ENCODE measurements around the gene CALHM2.
"Not testable (repeated sequence)": the region's sequence is repeated elsewhere in the genome, so short reads cannot be mapped to it uniquely, and the experiment has no call there.

Gene CALHM2

DNA sequence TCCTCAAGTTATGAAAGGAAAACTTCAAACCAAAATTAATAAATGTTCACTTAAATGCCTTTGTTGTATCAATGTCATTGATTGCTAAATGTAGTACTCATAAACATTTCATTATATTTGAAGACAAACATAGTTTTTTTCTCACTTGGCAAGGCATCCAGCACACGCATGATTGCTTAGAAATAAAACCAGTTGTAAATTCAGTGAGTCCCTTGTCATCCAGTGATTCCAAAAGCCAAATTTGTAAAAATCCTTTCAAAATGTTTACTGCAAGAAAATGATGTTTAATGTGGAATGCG lies 35.2 kb upstream of the CALHM2 start:
- no peaks in the 10 kb centered on the region for H3K9me3 ChIP-seq
- H3K4me3 ChIP-seq, result no peak overlapping the region
- in situ Hi-C loops (cut with MboI; ENCODE audit: low sequenced_read_pairs), result no loop called here
- H3K27me3 ChIP-seq (ENCODE audit: low read depth), result peaks cover 8% of the 10 kb centered on the region
- H3K4me1 ChIP-seq, result no peaks in the 10 kb centered on the region; the same call in none of the 2 replicates
- no peaks in the 10 kb centered on the region for H3K36me3 ChIP-seq (replicated peaks)
- no peak for DNase-seq (ENCODE audit: low spot score in 2 of 2)

DNA sequence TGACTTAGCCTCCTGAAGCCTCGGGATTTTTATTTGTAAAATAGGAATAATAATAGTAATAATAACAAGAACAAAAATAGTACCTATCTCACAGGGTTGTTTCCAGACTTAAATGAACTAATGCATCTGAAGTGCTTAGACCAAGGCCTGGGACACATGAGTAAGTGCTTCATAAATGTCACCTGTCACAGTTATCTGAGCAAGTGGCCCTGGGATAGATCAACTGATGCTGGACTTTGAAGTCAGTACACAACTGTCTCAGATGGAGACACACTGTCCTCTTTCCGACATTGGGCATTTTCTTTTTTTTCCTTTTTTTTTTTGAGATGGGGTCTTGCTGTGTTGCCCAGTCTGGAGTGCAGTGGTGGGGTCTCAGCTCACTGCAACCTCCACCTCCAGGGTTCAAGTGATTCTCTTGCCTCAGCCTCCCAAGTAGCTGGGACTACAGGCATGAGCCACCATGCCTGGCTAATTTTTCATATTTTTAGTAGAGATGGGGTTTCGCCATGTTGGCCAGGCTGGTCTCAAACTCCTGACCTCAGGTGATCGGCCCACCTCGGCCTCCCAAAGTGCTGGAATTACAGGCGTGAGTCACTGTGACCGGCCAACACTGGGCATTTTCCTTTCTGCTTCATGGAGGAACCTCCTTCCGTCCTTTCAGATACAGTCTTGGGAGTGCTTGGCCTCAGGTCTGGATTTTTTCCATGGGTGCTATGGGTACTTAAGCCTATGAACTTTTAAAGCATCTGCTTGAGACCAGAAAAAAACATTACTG lies 34.7 kb upstream of the CALHM2 start:
- H3K36me3 ChIP-seq (replicated peaks); in situ Hi-C loops (cut with MboI; ENCODE audit: low sequenced_read_pairs); H3K9me3 ChIP-seq; H3K4me3 ChIP-seq; H3K27me3 ChIP-seq (ENCODE audit: low read depth); DNase-seq (ENCODE audit: low spot score in 2 of 2); H3K4me1 ChIP-seq: not testable (repeated sequence)

DNA sequence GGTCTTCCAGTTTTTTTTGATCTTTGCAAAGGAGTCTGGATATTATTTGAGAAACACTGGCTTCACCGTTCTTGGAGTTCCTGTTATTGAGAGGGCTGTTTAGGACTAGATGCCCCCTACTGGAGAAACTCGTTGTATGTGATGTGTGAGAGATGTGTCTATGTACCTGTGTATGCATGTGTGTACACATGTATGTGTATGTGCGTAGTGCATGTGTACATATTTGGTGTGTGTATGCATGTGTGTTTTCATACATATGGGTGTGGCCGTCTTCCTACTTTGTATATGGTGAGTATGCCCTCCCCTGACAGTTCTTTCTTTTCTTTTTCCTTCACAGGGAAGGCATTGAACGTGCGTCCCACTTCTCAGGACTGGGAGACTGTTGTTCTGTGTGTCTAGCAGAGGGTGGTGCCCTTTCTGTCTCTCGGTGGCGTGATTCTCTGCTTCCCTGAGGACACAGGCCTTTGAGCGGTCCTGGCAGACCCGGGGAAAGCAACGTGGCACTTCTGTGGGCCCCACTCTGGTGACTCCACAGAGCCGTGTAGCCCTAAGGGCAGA lies 29.9 kb upstream of the CALHM2 start:
- in situ Hi-C loops (cut with MboI; ENCODE audit: low sequenced_read_pairs), result no loop called here
- H3K36me3 ChIP-seq (replicated peaks), result no peaks in the 10 kb centered on the region
- no peaks in the 10 kb centered on the region; the same call in none of the 2 replicates for H3K4me1 ChIP-seq
- no peaks in the 10 kb centered on the region for H3K9me3 ChIP-seq
- peaks cover 6% of the 10 kb centered on the region; the same call in 1 of the 2 replicates for H3K27me3 ChIP-seq (ENCODE audit: low read depth)
- peak; percentile 55 to 60 for DNase-seq (ENCODE audit: low spot score in 2 of 2)
- H3K4me3 ChIP-seq, result no peak overlapping the region

DNA sequence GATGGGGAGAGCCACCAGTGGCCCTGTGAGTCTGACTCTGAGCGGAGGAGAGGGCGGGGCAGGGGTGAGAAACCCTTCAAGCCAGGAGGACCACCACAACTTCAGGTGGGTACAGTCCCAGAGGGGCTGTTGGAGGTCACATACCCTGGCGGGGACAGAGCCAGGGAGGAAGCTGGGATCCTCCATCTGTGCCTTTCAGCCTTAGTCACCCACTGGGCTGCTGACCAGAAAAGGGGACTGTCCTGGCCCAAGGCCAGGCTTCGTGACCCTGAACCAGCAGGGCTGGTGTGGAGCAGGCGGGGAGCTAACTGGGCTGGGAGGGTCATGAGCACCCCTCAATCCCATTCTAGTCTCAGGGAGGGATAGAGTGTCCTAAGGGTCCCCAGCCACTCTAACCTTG lies 28.4 kb upstream of the CALHM2 start:
- in situ Hi-C loops (cut with MboI; ENCODE audit: low sequenced_read_pairs), result no loop called here
- H3K4me3 ChIP-seq, result no peak overlapping the region
- H3K9me3 ChIP-seq, result no peaks in the 10 kb centered on the region
- H3K36me3 ChIP-seq (replicated peaks), result no peaks in the 10 kb centered on the region
- no peaks in the 10 kb centered on the region; the same call in 1 of the 2 replicates for H3K4me1 ChIP-seq
- no peaks in the 10 kb centered on the region for H3K27me3 ChIP-seq (ENCODE audit: low read depth)
- DNase-seq (ENCODE audit: low spot score in 2 of 2), result no peak

DNA sequence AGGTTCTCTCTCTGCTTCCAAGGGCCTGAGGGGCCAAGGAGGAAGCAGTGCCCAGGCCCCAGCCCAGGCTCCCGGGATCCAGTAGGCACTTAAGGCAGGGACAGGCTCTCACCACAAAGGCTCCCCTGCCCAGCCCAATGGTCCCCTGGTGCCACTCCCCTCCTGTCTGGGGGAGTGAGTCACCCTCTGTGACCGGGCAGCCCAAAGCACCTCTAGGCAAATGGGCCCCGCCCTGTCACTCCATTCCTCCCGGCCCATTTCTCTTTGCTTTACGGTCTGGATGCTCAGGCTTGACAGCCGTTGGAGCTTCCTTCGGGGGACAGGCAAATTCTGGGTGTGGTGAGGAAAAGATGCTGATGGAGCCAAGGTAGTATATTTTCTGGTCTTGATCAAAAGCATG lies 27.0 kb upstream of the CALHM2 start, which contains the start of gene CALHM3:
Gene CALHM3 (minus strand): TSS at position 106 of the 400 bp plus-strand sequence. CDS start 208 bp downstream, outside the sequence.
- in situ Hi-C loops (cut with MboI; ENCODE audit: low sequenced_read_pairs), result no loop called here
- no peak within 1 kb of the TSS for H3K4me3 ChIP-seq
- no peaks in the 10 kb centered on the region for H3K9me3 ChIP-seq
- H3K4me1 ChIP-seq, result no peaks in the 10 kb centered on the region
- DNase-seq (ENCODE audit: low spot score in 2 of 2), result no peak
- no peaks in the 10 kb centered on the region for H3K27me3 ChIP-seq (ENCODE audit: low read depth)
- H3K36me3 ChIP-seq (replicated peaks), result no peaks in the 10 kb centered on the region

DNA sequence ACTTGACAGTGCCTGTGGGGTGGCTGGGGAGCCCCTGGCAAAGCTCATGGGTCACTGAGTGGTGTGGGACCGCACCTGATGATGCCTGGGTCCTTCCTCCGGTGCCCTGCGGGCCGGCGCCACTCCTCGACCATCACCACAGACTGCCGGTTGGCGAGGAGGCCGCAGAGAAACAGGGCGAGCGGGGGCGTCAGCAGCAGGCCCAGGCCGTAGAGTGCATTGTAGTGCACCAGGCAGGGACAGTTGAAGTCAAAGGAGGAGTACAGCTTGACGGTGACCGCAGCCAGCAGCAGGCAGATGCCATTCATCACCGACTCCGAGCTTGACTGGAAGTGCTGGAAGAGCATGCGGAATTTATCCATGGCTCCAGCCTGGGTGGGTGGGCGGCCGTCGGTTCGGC lies 26.5 kb upstream of the CALHM2 start:
- H3K4me3 ChIP-seq, result no peak overlapping the region
- H3K36me3 ChIP-seq (replicated peaks), result no peaks in the 10 kb centered on the region
- no peaks in the 10 kb centered on the region for H3K9me3 ChIP-seq
- no peak for DNase-seq (ENCODE audit: low spot score in 2 of 2)
- no peaks in the 10 kb centered on the region for H3K27me3 ChIP-seq (ENCODE audit: low read depth)
- in situ Hi-C loops (cut with MboI; ENCODE audit: low sequenced_read_pairs), result no loop called here
- no peaks in the 10 kb centered on the region for H3K4me1 ChIP-seq

DNA sequence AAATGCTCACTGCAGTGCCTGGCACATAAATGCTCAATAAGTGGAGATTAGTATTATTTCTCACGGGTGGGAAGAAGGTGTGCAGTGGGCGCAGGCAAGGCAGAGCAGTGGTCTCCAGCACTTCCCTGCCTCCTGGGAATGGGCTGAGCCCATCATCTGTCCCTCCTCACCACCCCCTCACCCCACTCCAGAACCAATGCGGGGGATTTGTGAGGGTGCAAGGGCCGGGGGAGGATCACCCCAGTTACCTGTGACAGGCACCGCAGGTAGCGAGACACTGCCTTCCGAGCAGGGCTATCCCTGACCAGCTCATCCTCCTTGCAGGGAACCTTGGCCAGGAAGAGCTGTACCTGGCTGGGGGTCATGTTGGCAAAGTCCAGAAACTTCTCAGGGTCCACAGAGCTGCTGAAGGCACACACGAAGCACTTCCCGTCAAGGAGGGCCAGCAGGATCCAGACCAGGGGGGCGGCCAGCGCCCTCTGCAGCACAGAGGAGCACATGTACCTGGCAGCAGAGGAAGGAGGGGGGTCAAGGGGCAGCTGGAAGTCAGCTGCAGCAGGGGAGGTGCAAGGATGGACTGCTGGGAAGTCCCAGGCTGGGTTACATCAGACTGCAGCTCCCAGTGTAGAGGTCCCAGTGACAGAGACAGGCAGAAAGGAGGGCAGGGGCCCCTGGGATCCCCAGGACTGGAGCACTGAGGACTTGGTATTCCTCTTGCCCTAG lies 24.0 kb upstream of the CALHM2 start:
- H3K4me3 ChIP-seq, result no peak overlapping the region
- no peaks in the 10 kb centered on the region for H3K27me3 ChIP-seq (ENCODE audit: low read depth)
- peak in 1 of 2 experiments; percentile 41 for DNase-seq (ENCODE audit: low spot score in 2 of 2)
- no peaks in the 10 kb centered on the region for H3K9me3 ChIP-seq
- in situ Hi-C loops (cut with MboI; ENCODE audit: low sequenced_read_pairs), result no loop called here
- no peaks in the 10 kb centered on the region for H3K36me3 ChIP-seq (replicated peaks)
- H3K4me1 ChIP-seq, result no peaks in the 10 kb centered on the region

DNA sequence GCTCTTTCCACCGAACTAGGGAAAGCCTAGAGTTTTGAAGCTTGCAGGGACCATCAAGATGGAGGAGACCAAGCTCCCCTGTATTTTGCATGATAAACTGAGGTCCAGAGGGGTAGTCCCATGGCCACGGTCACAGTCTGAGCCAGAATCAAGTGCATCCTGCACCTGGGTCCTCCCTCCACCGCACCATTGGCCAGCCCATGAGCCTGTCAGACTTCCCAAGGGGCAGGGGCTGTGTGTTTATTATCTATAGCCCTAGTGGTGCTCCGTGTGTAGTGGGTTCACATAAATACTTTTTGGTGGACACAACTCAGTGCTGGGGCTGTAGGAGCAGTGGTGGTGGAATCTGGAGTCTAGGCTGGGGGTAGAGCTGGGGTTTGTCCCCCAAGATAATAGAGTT lies 23.3 kb upstream of the CALHM2 start:
- in situ Hi-C loops (cut with MboI; ENCODE audit: low sequenced_read_pairs), result no loop called here
- no peaks in the 10 kb centered on the region for H3K9me3 ChIP-seq
- no peaks in the 10 kb centered on the region for H3K4me1 ChIP-seq
- H3K4me3 ChIP-seq, result no peak overlapping the region
- peaks cover 4% of the 10 kb centered on the region; the same call in 1 of the 2 replicates for H3K27me3 ChIP-seq (ENCODE audit: low read depth)
- no peak for DNase-seq (ENCODE audit: low spot score in 2 of 2)
- H3K36me3 ChIP-seq (replicated peaks), result no peaks in the 10 kb centered on the region

DNA sequence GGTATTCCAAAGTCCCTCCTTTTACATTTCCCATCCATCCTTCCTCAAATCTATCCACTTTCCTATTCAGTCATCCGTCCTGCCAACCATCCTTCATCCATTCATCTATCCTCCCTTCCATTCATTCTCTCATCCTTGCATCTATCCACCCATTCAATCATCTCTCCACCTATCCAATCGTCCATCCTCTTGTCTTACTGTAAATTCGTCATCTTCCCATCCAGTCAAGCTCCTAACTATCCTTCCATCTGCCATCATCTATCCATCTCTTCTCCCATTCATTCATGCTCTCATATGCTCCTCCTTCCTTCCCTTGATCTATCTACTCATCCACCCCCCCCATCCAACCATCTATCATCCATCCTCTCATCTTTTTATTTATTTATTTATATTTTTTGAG lies 21.9 kb upstream of the CALHM2 start:
- in situ Hi-C loops (cut with MboI; ENCODE audit: low sequenced_read_pairs), result no loop called here
- Histone ChIP-seq H3K9me3 (no peaks in the 10 kb centered on the region), H3K4me3 (no peak overlapping the region), H3K27me3 (ENCODE audit: low read depth) (peaks cover 6% of the 10 kb centered on the region; the same call in 1 of the 2 replicates), H3K4me1 (no peaks in the 10 kb centered on the region), H3K36me3 (replicated peaks) (no peaks in the 10 kb centered on the region)
- DNase-seq (ENCODE audit: low spot score in 2 of 2), result no peak

DNA sequence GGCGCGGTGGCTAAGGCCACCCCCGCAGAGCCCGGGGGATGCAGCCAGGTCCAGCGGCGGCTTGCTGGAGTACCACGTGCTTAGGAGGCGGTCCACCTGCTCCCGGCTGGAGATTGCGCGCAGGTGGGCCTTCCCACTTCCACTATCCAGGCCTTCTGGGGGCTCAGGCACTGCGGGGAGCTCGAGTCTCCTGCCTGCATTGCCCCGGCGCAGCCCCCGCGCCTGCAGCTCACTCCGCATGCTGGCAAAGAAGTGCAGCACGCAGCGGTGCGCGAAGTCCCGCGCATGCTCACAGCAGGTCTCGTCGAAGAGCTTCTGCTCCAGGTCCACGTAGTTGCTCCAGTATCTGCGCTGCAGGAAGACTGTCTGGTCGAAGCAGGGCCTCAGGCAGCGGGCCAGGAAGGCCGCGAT lies 21.1 kb upstream of the CALHM2 start:
- H3K4me1 ChIP-seq, result no peaks in the 10 kb centered on the region
- H3K27me3 ChIP-seq (ENCODE audit: low read depth), result peaks cover 6% of the 10 kb centered on the region; the same call in 1 of the 2 replicates
- no peak for DNase-seq (ENCODE audit: low spot score in 2 of 2)
- no peaks in the 10 kb centered on the region for H3K36me3 ChIP-seq (replicated peaks)
- H3K9me3 ChIP-seq, result no peaks in the 10 kb centered on the region
- in situ Hi-C loops (cut with MboI; ENCODE audit: low sequenced_read_pairs), result no loop called here
- no peak overlapping the region for H3K4me3 ChIP-seq

DNA sequence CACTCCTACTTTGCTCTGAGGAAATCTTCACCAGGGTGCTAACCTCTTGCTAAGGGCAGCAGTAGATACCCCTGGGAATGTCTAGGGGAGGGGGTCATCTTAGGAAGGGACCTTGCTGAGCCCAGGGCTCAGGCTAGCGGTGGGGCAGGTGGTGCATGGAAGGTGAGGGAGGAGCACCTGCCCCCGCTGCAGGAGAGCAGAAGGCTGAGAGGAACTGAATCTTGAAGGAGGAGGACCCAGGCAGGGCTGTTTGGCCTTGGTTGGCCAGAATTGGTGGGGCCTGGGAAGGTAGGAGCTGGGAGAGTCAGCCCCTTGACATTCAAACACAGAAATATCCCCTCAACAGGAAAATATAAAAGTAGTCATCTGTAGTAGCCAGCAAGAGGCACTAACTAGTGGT lies 19.8 kb upstream of the CALHM2 start:
- H3K27me3 ChIP-seq (ENCODE audit: low read depth), result peaks cover 6% of the 10 kb centered on the region; the same call in 1 of the 2 replicates
- no peaks in the 10 kb centered on the region for H3K9me3 ChIP-seq
- in situ Hi-C loops (cut with MboI; ENCODE audit: low sequenced_read_pairs), result no loop called here
- H3K36me3 ChIP-seq (replicated peaks), result no peaks in the 10 kb centered on the region
- no peaks in the 10 kb centered on the region for H3K4me1 ChIP-seq
- H3K4me3 ChIP-seq, result no peak overlapping the region
- DNase-seq (ENCODE audit: low spot score in 2 of 2), result no peak

DNA sequence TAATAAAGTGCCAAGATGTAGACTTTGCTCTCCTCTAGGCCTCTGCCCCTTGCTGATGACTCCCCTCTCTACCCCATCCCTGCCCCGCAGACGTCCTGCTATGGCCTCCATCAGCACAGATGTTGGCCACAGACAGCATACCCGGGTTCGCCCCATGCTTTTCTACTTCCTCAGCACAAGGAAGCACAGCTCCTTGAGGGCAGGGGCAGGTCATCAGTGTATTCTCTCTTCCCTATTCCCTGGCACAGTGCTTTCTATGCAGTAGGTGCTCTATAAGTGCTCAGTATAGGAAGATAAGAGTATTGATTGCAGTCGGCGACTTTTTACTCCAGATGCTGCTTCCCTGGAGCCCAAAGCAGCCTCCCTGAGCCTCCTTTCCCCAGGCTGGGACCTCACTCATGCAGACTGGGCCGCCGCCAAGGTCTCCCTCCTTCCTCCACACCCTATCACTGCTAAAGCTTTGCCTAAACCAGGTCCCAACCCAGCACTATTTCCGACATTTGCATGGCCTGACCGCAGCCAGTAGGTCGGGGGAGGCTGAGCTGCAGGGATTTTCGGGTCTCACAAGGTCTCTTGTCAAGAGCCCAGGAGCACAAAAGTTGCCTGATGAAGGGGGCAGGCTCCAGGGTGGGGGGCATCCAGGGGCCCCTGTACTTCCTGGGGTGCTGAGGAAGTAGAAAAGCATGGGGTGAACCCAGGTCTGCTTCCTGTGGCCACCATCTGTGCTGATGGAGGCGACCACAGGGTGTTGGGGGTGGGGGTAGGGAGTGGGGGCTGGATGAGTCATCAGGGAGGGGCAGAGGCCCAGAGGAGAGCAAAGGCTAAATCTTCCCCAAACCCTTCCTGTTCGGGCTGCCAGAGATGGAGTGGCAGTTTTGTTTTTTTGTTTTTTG lies 18.8 kb upstream of the CALHM2 start:
- in situ Hi-C loops (cut with MboI; ENCODE audit: low sequenced_read_pairs), result no loop called here
- Histone ChIP-seq H3K4me1 (no peaks in the 10 kb centered on the region), H3K36me3 (replicated peaks) (no peaks in the 10 kb centered on the region), H3K9me3 (no peaks in the 10 kb centered on the region), H3K27me3 (ENCODE audit: low read depth) (peaks cover 6% of the 10 kb centered on the region; the same call in 1 of the 2 replicates), H3K4me3 (no peak overlapping the region)
- no peak for DNase-seq (ENCODE audit: low spot score in 2 of 2)

DNA sequence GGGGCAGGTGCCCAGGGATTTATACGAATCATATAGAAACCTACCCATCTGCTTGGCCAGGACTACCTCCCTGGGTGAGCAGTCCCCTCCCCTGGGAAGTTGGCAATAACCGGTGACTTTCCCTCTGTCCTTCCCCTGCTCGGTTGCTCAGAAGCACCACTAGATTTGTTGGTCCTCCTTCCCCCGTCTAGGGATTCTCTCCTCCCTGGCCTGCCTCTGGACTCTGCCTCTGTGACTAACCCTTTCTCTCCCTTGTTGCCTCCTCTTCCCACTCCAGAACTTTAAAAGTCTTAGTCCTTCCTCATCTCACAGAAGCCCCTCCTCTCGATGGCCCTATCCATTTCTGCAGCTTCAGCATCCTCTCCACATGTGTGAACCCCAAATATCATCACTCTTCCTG lies 17.0 kb upstream of the CALHM2 start:
- Histone ChIP-seq H3K36me3 (replicated peaks) (no peaks in the 10 kb centered on the region), H3K4me1 (no peaks in the 10 kb centered on the region), H3K9me3 (no peaks in the 10 kb centered on the region), H3K4me3 (no peak overlapping the region), H3K27me3 (ENCODE audit: low read depth) (peaks cover 6% of the 10 kb centered on the region; the same call in 1 of the 2 replicates)
- no peak for DNase-seq (ENCODE audit: low spot score in 2 of 2)
- in situ Hi-C loops (cut with MboI; ENCODE audit: low sequenced_read_pairs), result no loop called here

Data from HAP-1 (cell line).